Thyroid gland (tissue), 4 donors: ENCODE measurements around the gene RGP1. TPM values are rescaled to one million over a fixed set of nuclear protein-coding genes. Genes with fewer than 3 reads are reported as not detected.

Experiments
- DNase-seq, 2 donors: peaks; one replicate each; pipeline ENCODE4 v3.0.0-alpha.2; 2019
- H3K27ac ChIP-seq, 3 donors: fragments of 200-600 bp; sonication (generic); 1 replicate in 2 of 3; 2 replicates in 1 of 3; pipeline ENCODE4 v1.5.1; 2016 to 2019; ENCODE audit warnings: mild to moderate bottlenecking in 1 of 3, moderate library complexity in 1 of 3
- H3K27me3 ChIP-seq: fragments of 200-600 bp; sonication (generic); one replicate; pipeline ENCODE4 v1.5.1; 2019
- H3K36me3 ChIP-seq, 2 donors: fragments of 200-600 bp; sonication (generic); one replicate each; pipeline ENCODE4 v1.5.1; 2016 to 2019
- H3K4me1 ChIP-seq, 2 donors: fragments of 200-600 bp; sonication (generic); one replicate each; pipeline ENCODE4 v1.5.1; 2017 to 2019
- H3K4me3 ChIP-seq, 3 donors: fragments of 200-600 bp; sonication (generic); replicated peaks in 1 of 3; 1 replicate in 2 of 3; 2 replicates in 1 of 3; pipeline ENCODE4 v1.5.1; 2016; ENCODE audit warnings: mild to moderate bottlenecking in 1 of 3
- H3K9me3 ChIP-seq: fragments of 200-600 bp; sonication (generic); one replicate; pipeline ENCODE4 v1.5.1; 2017
- CTCF ChIP-seq, 6 experiments: fragments of 200-600 bp in 3 of 6; fragments of 450-650 bp in 3 of 6; sonication (generic) in 3 of 6; IDR thresholded peaks; one replicate each; pipeline ENCODE4 v1.5.1; 2016 to 2019; ENCODE audit warnings: antibody characterized with exemption in 6 of 6, mild to moderate bottlenecking in 2 of 6, inconsistent platforms in 1 of 6, moderate library complexity in 1 of 6
- POLR2A ChIP-seq, 2 donors: fragments of 450-650 bp; IDR thresholded peaks; one replicate each; pipeline ENCODE4 v1.6.1; 2017; ENCODE audit warnings: antibody characterized with exemption in 2 of 2, mild to moderate bottlenecking in 2 of 2, moderate library complexity in 1 of 2
- WGBS, 2 donors: methylation state at CpG; one replicate each; pipeline ENCODE4 v1.1.5; 2017; 5-methylcytosine and 5-hydroxymethylcytosine counted together
- intact Hi-C: fragments of 100-400 bp; cut with DNase I; formaldehyde crosslinking; loops from one replicate; pipeline ENCODE4 v1.15.1; 2023
- total RNA-seq, 4 donors: library from RNA; depleted of rRNA; stranded (reverse); fragments of >200 nt; gene quantifications; one replicate each; pipeline ENCODE4 v1.2.3, GENCODE V29; 2016

Gene RGP1
- total RNA-seq, 4 donors from 2014 or later: 25.4 to 34.0 (median 30.2) TPM

GRCh38 chr9:35749515-35750255, 598 bp downstream of the RGP1 start:
- WGBS, 2 donors: 5 to 6% methylated on average over 12 to 13 of the region's 19 CpGs

GRCh38 chr9:35750256-35750531, 1.1 kb downstream of the RGP1 start:
- H3K4me1 ChIP-seq: peaks cover 34 to 35% of the 10 kb centered on the region in 2 donors
- 36 to 48% methylated on average over 2 to 4 of the region's 4 CpGs for WGBS, 2 donors
- no peaks in the 10 kb centered on the region for H3K9me3 ChIP-seq
- no peak for TF ChIP-seq POLR2A (IDR thresholded peaks at IDR 0.05)
- peak overlapping the region in 2 of 3 donors; percentile 68 to 84 for H3K27ac ChIP-seq
- peak; percentile 36 to 60 for DNase-seq
- peaks cover 23 to 37% of the 10 kb centered on the region in 2 donors for H3K36me3 ChIP-seq
- no peaks in the 10 kb centered on the region for H3K27me3 ChIP-seq
- intact Hi-C loops: no loop called here
- peak overlapping the region in 1 of 3 donors; percentile 69 for H3K4me3 ChIP-seq

More at GRCh38 chr9:35749515-35750255, 598 bp downstream of the RGP1 start:
- Histone ChIP-seq H3K4me3 (peak overlapping the region; percentile 61 to 69 (median 62)), H3K27ac (peak overlapping the region; percentile 68 to 86 (median 84)), H3K4me1 (peaks cover 34 to 35% of the 10 kb centered on the region in 2 donors), H3K27me3 (no peaks in the 10 kb centered on the region), H3K9me3 (no peaks in the 10 kb centered on the region), H3K36me3 (peaks cover 25 to 37% of the 10 kb centered on the region in 2 donors)
- peak; percentile 65 to 68 for DNase-seq
- TF ChIP-seq POLR2A (IDR thresholded peaks at IDR 0.05) (no peak), CTCF (IDR thresholded peaks at IDR 0.05) (no peak)
- intact Hi-C loops: loop anchor here (10.0 kb wide), 1 partner anchor 75 kb away; the partner anchor contains the start of genes FAM221B and TMEM8B

DNA sequence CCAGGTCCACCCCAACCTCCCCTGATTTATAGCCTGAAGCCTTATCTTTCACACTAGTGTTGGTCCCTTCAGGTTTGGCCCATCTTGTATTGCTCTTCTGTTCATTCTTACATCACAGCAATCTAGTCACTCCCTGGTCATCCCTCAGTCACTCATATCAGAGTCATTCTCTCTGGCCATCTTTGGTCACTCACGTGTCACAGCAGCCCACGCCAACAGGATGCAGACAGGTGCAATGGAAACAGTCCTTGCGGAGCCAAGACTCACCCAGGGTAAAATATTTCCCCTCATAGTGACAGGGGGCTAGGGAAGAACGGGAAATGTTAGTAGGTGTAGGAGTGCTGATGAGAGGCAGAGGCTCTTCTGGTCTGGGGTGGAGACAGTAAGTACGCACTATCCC, 4.4 kb downstream of the RGP1 start:
- Histone ChIP-seq H3K36me3 (peaks cover 23 to 37% of the 10 kb centered on the region in 2 donors), H3K4me3 (no peak overlapping the region), H3K9me3 (no peaks in the 10 kb centered on the region), H3K27ac (no peak overlapping the region), H3K27me3 (no peaks in the 10 kb centered on the region), H3K4me1 (peaks cover 28 to 34% of the 10 kb centered on the region in 2 donors)
- WGBS, 2 donors: 87 to 89% methylated on average over 5 of the region's 5 CpGs
- intact Hi-C loops: no loop called here
- TF ChIP-seq POLR2A (IDR thresholded peaks at IDR 0.05) (no peak), CTCF (IDR thresholded peaks at IDR 0.05) (no peak)
- no peak for DNase-seq

GRCh38 chr9:35754264-35754663, 5.2 kb downstream of the RGP1 start, which contains the start of gene MSMP:
Gene MSMP (minus strand): TSS chr9:35754276. CDS start chr9:35754129, 147 bp downstream.
- Histone ChIP-seq H3K27ac (no peak within 1 kb of the TSS), H3K27me3 (no peaks in the 10 kb centered on the region), H3K4me1 (peaks cover 32 to 42% of the 10 kb centered on the region in 2 donors), H3K4me3 (no peak within 1 kb of the TSS), H3K9me3 (no peaks in the 10 kb centered on the region), H3K36me3 (peaks cover 23 to 37% of the 10 kb centered on the region in 2 donors)
- DNase-seq: no peak
- intact Hi-C loops: no loop called here
- WGBS, 2 donors: 43 to 63% methylated on average over 2 of the region's 3 CpGs
- TF ChIP-seq POLR2A (IDR thresholded peaks at IDR 0.05) (no peak), CTCF (IDR thresholded peaks at IDR 0.05) (no peak)

DNA sequence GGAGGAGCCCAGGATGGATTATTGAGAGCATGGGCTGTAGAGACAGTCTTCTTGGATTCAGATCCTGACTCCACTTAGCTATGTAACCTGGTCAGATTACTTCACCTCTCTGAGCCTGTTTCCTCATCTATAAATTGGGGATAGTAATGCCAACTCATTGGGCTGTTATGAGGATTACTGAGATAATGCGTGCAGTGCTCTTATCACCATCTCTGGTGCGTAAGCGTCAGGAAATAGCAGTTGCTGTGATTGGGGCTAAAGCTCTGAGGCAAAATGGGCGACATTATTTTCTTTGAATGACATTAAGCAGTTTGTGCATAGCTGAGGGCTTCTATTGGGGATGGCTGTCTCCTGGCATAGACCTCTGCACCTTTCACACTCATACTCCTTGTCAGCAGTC, 6.0 kb downstream of the RGP1 start:
- intact Hi-C loops: no loop called here
- Histone ChIP-seq H3K27me3 (no peaks in the 10 kb centered on the region), H3K27ac (no peak overlapping the region), H3K4me1 (peaks cover 27 to 44% of the 10 kb centered on the region in 2 donors), H3K36me3 (peaks cover 23 to 37% of the 10 kb centered on the region in 2 donors), H3K4me3 (no peak overlapping the region), H3K9me3 (no peaks in the 10 kb centered on the region)
- no peak for DNase-seq
- 93 to 98% methylated on average over 4 of the region's 4 CpGs for WGBS, 2 donors
- TF ChIP-seq CTCF (IDR thresholded peaks at IDR 0.05): no peak
- no peak for TF ChIP-seq POLR2A (IDR thresholded peaks at IDR 0.05)
